Progenitor cell of endocrine pancreas (in vitro differentiated cells): Measurements from ENCODE around the gene SPATA31E1. TPM values are rescaled to one million over a fixed set of nuclear protein-coding genes. Genes with fewer than 3 reads are reported as not detected.

Experiments
- DNase-seq: peaks from one replicate; pipeline ENCODE4 v3.0.0; 2021; ENCODE audit warnings: low spot score; ENCODE audit not compliant: unreplicated experiment
- H3K27ac Mint-ChIP-seq: 2 replicates; pipeline ENCODE4 v1.8.0; 2021; ENCODE audit warnings: mild to moderate bottlenecking, moderate library complexity, mixed read lengths
- H3K27me3 Mint-ChIP-seq: 2 replicates; pipeline ENCODE4 v1.8.0; 2021; ENCODE audit warnings: mixed read lengths
- H3K36me3 Mint-ChIP-seq: 2 replicates; pipeline ENCODE4 v1.8.0; 2022; ENCODE audit warnings: mixed read lengths; ENCODE audit not compliant: insufficient read depth
- H3K4me1 Mint-ChIP-seq: 2 replicates; pipeline ENCODE4 v1.8.0; 2021; ENCODE audit warnings: low read depth, mixed read lengths
- H3K4me3 Mint-ChIP-seq: 2 replicates; pipeline ENCODE4 v1.8.0; 2021; ENCODE audit warnings: low read depth, mild to moderate bottlenecking, moderate library complexity, mixed read lengths
- H3K9me3 Mint-ChIP-seq: 2 replicates; pipeline ENCODE4 v1.8.0; 2021; ENCODE audit warnings: low read depth, mixed read lengths
- CTCF ChIP-seq: fragments of 200-600 bp; sonication (generic); IDR thresholded peaks from one replicate; pipeline ENCODE4 v1.5.0; 2021; ENCODE audit warnings: antibody characterized with exemption, mild to moderate bottlenecking; ENCODE audit not compliant: unreplicated experiment
- total RNA-seq: library from RNA; stranded (reverse); gene quantifications from 2 replicates; pipeline ENCODE4 v1.2.1, GENCODE V29; 2021

Gene SPATA31E1
- total RNA-seq, 1 donor from 2014 or later = not detected

GRCh38 chr9:87868635-87869034 is 14.0 kb upstream of the SPATA31E1 start:
- H3K27me3 Mint-ChIP-seq = peaks cover 3% of the 10 kb centered on the region
- DNase-seq = no peak
- H3K4me3 Mint-ChIP-seq = no peak overlapping the region
- H3K4me1 Mint-ChIP-seq = peaks cover 3% of the 10 kb centered on the region
- H3K36me3 Mint-ChIP-seq = no peaks in the 10 kb centered on the region
- no peak overlapping the region for H3K27ac Mint-ChIP-seq
- no peak for TF ChIP-seq CTCF
- no peaks in the 10 kb centered on the region for H3K9me3 Mint-ChIP-seq

GRCh38 chr9:87869082-87869481 is 13.6 kb upstream of the SPATA31E1 start:
- Mint-ChIP-seq H3K27ac (no peak overlapping the region), H3K36me3 (no peaks in the 10 kb centered on the region), H3K9me3 (no peaks in the 10 kb centered on the region), H3K27me3 (peaks cover 3% of the 10 kb centered on the region), H3K4me3 (no peak overlapping the region), H3K4me1 (peaks cover 4% of the 10 kb centered on the region)
- no peak for DNase-seq
- no peak for TF ChIP-seq CTCF

- Mint-ChIP-seq H3K27ac (no peak overlapping the region), H3K36me3 (no peaks in the 10 kb centered on the region), H3K4me3 (no peak overlapping the region), H3K9me3 (no peaks in the 10 kb centered on the region), H3K4me1 (peaks cover 2% of the 10 kb centered on the region), H3K27me3 (peaks cover 3% of the 10 kb centered on the region)
- TF ChIP-seq CTCF = no peak
- no peak for DNase-seq
Observed at GRCh38 chr9:87871425-87872078, 11.1 kb upstream of the SPATA31E1 start.

- no peaks in the 10 kb centered on the region for H3K9me3 Mint-ChIP-seq
- H3K27ac Mint-ChIP-seq = no peak overlapping the region
- H3K27me3 Mint-ChIP-seq = peaks cover 3% of the 10 kb centered on the region
- peaks cover 2% of the 10 kb centered on the region for H3K4me1 Mint-ChIP-seq
- no peak overlapping the region for H3K4me3 Mint-ChIP-seq
- DNase-seq = no peak
- no peaks in the 10 kb centered on the region for H3K36me3 Mint-ChIP-seq
- TF ChIP-seq CTCF = no peak
Observed at GRCh38 chr9:87872079-87872624, 10.5 kb upstream of the SPATA31E1 start.

GRCh38 chr9:87873607-87874303 is 8.9 kb upstream of the SPATA31E1 start:
- H3K27me3 Mint-ChIP-seq = peaks cover 3% of the 10 kb centered on the region
- no peak overlapping the region for H3K4me3 Mint-ChIP-seq
- H3K27ac Mint-ChIP-seq = no peak overlapping the region
- H3K9me3 Mint-ChIP-seq = peaks cover 3% of the 10 kb centered on the region
- DNase-seq = no peak
- H3K36me3 Mint-ChIP-seq = no peaks in the 10 kb centered on the region
- peaks cover 2% of the 10 kb centered on the region for H3K4me1 Mint-ChIP-seq
- TF ChIP-seq CTCF = no peak
